NCI-H524 treated with DMSO at 0.1 percent for 48 hours (cell line): Measurements from ENCODE around the gene ATP10A.

Source experiments
- DNase-seq: peaks from one replicate; lab custom pipeline; 2025; lab: John Stamatoyannopoulos, UW

The ATP10A gene

DNA sequence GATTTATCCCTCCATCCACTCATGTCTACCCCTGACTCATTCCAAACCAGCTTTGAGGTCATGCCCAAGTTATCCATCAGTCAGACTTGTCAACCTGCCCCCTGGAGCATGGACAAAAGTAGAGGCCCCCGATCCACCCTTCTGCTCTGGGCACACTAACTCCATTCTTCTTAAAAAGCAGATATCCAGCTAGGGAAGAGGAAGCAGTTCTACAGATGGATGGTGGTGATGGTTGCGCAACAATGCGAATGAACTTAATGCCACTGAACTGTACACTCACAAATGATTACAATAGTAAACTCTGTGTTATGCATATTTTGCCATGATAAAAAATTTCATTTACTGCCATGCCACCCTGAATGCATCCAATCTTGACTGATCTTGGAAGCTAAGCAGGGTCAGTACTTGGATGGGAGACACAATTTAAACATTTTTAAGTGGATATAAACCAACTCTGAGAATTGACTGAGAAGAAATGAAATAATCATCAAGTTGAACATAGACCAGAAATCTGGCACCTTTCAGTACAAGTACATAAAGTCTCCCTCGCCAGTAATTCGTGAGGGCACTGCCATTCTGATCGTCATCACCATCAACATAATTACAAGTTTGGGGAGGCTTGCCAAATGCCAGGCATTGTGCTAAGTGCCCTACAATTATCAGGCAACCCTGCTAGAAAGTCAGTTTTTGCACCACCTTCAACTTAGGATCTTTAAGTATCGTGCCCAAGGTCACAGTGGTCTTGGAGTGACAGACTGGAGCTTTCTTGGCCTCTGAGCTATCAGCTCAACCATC, 124.8 kb downstream of the ATP10A start:
- no peak for DNase-seq

DNA sequence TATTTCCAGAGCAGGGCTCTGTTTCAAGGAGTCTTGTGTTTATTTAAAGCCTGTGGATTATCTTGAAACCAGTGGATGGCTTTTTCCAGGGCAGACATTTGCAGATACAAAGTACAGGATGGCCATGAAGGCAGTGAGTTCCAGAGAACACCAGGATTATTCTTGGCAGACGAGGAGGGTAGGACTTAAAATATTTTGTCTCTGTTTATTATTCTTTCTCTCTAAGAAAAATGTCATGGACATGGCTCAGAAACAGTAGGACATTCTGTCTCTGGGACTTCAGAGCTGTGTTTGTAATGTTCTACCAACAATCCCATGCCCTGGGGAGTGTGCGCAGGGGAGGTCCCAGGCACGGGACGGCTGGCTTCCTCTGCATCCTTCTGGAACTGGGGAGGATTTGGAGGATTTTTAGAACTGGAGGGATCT, 125.9 kb downstream of the ATP10A start:
- DNase-seq = no peak

DNA sequence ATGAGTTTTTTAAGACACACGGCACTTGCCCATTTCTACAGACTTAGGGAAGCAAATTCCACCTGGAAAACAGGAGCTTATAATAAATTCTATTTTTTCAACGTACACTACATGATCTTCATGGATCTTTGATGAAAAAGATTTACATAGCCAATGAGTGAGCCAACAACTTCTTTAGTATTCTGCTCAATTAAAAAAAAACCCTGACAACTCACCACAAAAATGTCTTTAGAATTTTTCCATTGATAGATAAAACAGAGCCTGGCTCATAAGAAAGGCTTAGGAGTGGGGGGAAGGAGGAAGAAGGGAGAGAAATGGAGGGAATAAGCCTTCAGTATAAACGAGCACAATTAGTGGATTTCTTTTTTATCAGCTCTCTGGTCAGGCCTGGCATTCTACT, 126.7 kb downstream of the ATP10A start:
- no peak for DNase-seq

DNA sequence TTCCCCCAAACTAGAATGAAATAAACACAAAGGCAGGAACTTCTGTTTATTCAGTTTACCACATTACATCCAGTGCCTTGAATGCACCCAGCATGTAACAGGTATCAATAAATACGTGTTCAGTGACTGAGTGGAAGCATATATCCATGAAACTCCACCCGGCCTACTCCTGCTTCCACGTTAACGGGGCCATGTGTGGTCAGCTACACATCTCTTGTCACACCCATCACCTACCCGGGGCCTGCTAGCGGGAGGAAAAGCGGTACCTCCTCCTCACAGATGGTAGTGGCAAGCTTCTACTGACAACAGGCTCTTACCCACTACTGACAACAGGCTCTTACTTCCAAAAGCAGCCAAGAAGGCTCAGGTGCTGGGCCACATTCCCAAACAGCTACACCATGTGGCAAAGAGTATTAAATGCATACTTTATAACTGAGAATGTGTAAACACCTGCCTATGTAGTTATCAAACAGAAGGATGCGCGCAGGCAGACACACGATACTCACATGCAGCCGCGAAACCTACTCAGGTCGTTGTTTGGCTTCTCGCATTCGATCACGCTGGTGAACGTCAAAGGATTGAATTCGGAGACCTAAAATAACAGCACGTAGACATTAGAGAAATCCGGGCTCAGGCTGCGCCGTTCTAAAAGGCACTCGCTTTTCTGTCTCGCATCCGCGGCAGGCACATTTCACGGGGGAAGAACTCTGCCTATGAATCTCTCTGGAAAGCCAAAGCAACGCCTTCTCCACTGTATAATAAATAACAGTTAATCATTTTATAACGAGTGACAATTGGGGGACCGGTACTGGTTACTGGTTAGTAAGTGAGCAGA, 127.4 kb downstream of the ATP10A start:
- peak; percentile 41 for DNase-seq

DNA sequence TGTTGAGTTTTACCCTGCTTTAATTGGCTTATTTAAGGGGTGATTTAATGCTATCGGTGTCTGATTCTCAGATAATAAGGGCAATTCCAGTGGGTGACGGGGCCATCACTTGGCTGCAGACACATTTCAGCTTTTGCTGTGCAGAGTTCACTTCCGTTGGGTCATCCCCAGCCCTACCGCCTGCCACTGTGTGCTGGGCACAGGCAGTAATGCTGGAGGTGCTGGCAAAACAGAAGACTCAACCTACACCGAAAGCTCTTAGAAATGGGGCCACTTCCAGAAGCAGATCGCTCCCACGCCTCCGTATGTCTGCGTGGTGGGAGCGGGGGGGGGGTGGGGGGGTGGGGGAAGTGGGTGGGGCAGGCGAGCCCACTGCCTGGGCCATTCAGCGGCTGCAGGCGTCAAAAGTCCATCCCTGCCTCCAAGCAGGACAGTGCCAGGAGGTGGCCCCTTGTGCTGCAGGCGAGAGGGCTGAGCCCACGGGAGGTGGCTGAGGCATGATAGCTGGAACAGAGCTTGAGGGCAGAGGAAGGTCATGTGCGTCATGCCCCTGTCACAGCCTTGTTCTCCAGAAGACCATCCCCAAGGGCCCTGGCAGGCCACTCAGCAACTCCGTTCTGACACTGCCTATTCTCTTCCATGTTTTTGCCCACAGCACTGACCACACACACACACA, 128.3 kb downstream of the ATP10A start:
- no peak for DNase-seq

DNA sequence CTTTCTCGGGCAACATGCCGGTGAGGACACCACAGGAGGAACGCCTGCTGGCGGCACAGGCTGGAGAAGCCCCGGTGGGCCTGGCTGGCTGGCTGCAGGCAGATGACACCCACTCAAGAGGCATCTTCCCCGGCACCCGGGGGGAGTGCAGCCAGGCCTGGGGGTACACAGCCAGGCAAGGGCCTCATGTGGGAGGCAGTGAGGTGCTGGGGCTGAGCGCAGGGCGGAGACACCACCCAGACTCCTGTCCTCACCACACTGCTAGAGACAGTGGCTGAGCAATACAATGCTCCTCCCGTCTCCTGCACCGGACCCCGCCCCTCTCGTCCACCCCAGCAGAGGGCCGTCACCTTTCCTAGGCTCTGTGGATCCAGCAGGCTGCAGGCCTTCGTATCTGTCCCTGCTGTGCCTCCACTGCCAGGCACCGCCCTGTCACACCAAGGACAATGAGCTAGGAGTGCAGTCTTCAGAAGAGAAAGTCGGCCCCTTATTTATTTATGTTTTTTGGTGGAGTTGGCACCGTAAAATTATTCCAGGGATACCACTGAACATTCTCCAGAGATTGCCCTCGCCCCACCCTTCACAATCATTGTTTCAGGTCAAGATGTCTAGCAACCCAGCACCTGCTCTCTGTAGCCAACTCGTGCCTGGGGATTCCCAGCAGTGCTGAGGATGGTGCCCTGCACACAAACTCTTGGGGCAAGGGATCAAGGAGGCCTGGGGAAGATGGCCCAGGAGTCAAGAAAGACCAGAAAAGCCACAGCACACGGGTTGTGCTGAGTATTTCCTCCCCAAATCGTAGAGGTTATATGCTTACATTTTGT, 129.1 kb downstream of the ATP10A start:
- no peak for DNase-seq

DNA sequence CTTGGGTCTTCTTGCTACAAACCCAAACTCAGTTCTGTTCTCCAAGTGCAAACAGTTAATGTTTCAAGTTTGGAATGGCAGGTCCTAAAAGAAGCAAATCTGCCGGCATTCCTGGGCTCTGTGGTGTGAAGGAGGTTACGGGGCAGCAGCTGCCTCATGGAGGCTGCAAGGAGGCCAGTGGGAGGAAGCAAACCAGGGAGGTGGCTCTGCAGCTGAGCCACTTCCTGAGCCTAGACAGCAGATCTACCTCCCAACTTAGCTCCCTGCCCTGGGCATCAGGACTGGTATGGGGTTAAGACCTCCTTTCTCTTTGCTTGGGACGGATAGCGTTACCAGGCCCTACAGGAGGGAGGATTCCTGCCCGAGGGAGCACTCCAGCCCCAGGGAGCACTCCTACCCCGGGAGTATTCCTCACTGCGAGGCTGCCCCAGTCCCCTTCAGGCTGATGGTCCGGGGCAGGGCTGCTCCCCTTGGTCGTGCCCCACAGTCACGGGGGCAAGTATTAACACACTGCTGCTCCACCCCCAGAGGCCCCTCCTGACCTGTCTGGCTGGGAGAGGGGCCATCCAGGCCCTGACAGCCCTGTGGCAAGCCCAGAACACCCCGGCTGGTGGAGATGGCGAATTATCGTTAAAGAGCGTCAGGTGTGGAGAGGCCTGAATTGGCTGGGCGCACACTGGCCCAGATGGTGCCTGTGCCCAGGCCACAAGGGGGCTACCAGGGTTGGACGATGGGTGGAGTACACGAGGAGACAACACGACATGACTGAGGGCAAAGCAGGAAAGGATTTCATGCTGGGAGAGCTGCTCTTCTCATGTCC, 129.9 kb downstream of the ATP10A start:
- no peak for DNase-seq

DNA sequence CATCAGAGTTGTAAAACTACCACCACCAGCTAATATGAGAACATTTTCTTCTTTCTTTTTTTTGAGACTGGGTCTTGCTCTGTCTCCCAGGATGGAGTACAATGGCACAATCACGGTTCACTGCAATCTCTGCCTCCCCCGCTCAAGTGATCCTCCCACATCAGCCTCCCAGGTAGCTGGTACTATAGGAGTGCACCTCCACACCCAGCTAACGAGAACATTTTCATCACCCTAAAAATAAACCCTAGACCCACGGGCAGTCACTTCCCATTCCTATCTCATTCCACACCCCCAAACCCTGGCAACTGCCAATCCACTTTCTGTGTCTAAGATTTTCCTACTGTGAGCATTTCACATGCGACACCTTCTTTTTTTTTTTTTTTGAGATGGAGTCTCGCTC, 130.9 kb downstream of the ATP10A start:
- DNase-seq = no peak

DNA sequence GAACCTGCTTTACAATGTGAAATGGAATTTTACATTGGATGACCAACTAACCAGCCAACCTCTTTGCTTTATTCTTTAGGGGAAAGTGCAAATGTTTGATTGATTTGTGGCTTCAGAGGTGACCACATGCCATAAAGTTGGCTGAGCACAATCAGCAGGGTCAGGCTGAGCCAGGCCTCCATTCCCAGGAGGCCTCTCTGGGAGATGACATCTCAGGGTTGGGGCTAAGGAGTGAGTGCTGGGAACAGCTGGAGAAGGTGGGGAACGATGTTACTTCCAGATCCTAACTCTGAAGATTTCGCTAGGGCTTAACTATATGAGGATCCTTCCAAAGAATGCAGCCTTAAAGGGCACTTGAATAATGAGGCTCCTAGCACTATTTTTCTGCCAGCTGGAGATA, 131.7 kb downstream of the ATP10A start:
- DNase-seq = no peak

DNA sequence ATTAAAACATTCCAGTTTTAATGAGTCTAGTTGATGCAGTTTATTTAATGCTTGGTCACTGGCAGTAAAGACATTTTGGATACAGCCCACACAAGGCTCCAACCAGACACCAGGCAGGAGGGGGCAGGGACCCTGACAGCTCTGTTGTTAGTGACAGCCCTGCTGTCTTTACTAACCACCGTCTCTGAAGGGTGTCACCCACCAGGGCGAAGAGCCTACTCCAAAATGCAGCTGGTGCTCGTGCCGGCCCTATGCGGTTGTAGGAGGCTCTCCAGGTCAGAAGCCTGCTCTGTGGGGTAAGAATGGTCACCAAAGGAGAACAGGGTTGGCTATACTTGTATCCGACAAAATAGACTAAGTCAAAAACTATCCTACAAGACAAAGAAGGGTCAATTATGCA, 132.2 kb downstream of the ATP10A start:
- no peak for DNase-seq

DNA sequence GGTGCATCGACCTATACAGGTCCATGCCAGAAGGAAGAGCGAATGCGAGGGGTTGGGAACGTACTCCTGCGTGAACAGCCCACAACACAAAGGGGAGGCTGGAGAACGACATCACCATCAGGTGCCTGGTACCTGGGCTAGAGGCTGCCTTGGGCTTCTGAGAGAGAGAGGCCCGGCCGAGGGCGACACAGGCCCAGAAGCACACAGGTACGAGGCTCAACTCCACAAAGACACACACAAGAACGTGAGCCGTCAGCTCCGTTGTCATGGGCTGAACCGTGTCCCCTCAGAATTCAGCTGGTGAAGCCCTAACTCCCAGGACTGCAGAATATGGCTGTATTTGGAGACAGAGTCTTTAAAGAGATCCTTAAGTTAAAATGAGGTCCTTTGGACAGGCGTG, 134.3 kb downstream of the ATP10A start:
- DNase-seq = no peak

DNA sequence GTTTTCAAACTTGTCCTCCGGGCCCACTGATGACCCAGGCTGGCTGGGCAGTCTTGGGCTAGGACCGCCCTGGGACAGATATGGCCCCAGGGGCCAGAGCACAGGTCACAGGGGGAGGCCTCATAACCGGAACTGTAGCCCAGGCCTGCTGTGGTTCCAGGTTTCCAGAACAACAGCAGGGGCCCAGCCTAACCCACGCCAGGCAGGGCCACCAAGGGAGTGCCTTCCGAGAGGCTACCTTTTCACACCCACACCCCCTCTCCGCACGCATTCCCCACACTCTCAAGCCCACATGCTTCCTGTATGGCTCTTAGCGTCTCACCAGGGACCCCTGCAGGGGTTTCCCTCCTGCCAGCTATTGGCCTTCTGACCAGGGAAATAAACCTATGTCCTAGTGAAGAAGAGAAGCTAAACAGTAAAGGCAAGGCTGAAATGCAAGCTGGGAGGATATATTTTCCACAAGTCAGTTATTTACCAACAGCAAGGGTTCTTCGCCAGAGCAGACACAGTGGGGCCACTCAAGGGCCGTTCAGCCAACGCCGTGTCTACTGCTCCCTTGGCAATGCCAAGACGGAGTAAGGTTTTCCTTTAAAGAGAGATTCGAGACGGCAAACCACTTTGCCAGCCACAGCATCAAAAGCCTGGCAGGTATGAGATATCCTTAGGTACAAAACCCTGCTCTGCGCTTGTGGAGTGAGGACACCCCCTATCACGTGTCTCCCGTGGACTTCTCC, 135.1 kb downstream of the ATP10A start:
- no peak for DNase-seq

DNA sequence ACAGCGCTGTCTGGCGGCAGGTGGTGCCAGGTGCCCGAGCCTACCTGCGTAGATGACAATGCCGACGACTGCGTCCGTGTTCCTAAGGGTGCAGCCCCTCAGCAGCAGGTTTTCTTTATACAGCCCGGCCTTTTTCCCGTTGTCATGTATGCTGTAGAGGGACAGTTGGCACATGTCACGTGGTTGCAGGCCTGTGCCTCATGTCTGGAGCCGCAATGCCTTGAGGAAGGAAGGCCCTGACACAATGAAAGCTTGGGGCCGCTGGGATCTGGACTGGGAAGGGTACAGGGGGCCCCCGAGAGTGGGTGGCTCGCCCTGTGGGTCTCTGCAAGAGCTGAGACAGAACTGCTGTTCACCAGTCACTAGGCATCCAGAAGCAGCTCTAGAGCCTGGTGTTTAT, 136.0 kb downstream of the ATP10A start:
- no peak for DNase-seq

DNA sequence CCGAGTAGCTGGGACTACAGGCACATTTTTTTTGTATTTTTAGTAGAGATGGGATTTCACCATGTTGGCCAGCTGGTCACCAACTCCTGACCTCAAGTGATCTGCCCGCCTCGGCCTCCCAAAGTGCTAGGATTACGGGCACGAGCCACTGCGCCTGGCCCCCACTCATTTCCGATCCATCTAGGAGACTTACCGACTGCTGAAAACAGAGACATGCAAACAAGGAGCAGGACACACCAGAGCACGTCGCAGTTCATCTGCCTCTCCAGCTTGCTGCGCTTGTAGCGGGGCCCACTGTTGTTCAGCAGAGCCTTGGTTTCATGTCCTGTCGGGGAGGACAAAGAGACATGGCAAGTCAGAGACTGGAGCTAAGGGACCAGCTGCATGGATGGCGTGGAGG, 137.4 kb downstream of the ATP10A start:
- no peak for DNase-seq

DNA sequence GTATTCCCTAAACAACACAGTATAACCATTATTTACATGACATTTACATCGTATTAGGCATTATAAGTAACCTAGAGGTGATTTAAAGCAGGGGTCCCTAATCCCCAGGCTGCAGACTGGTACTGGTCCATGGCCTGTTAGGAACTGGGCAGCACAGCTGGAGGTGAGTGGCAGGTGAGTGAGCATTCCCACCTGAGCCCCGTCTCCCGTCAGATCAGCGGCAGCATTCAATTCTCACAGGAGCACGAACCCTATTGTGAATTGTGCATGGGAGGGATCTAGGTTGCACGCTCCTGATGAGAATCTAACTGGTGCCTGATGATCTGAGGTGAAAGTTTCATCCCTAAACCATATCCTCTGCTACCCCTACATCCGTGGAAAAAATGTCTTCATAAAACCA, 138.2 kb downstream of the ATP10A start:
- no peak for DNase-seq

DNA sequence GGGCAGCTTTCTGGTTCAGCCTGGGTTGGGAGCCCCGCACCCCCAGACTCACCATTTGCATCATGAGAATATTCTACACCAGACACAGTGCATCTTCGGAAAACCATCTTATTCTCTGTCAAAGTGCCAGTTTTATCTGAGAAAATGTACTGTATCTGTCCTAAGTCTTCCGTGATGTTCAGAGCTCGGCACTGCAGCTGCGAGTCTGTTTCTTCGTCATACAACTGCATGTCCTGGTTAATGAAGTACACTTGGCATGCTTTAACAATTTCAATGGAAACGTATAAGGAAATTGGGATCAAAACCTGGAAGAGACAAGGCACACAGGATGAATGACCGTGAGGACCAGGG, 141.5 kb downstream of the ATP10A start:
- DNase-seq = no peak

DNA sequence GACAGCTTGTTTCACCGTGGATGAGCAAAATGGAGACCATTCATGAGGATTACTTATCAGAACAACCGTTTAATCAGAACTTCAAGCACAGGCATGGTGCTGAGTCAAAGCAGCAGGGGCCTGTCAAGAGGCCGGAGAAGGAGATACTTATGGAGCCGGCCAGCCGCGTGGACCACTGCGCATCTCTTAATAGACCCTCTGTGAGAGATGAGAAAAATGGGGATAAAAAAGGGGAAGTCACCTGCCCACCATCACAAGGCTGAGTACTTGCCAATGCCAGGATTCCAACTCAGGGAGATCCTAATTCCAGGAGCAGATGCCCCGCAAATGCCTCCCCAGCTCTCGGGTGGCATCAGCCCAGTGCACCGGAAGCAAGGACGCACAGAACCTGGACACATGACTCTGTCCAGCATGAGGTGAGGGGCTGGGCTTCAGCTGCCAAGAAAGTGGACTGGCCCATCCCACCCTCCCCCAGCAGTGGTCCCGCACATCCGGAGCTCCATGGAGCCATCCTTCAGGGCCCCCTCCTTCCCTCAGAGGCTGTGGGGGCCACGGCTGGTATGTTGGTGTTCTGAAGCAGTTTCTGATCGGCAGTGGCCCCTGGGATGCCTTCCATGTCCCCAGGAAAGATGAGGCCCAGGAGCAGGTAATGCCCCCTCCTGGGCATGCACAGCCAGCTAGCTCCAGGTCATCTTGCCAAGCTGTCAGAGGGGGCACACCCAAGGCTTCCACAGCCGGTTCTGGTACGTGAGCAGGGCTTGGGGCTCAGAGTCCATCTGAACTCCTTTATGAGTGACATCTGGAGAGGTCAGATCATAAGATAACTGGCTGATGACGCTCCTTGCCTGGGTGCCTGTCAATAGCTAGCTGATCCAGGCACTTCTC, 143.8 kb downstream of the ATP10A start:
- peak; percentile 42 for DNase-seq

DNA sequence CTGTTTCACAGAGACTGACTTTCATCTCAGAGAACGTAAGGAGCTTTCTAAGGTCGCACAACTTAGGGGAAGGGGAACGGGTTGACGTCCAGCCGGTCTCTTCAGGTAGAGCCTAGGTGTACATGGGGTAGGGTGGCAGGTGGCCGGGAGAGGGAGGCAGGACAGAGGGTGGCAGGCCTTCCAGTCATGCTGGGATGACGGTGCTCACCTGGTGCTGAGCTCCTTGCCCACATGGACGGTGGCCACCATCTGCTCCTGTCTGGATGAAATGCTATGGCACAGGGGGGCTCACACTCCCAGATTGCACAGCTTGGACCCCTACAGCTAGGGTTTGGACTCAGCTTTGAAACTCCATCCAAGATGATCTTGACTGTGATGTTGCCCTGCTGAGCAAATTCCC, 144.5 kb downstream of the ATP10A start:
- no peak for DNase-seq

DNA sequence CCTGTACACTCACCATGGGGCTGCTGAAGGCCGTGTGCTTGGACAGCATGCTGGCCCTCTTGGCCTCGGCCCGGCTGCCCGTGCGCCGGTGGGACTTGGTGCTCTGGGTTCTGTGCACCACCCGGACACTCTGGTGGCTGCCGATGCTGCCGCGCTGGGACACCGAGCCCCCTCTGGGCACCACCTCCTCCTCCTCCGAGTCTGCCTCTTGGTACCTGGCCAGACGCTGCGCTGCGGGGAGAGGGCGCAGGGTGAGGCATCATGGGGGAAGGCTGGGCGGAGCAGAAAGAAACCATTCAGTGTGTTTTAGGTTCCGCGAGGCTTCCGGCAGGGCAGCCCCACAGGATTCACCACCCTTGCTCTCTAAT, 145.0 kb downstream of the ATP10A start:
- no peak for DNase-seq
